B cell (primary cell): ENCODE data around the gene ATP8A2.

Source experiments
- CTCF ChIP-seq: fragments of 200-600 bp; IDR thresholded peaks from one replicate; pipeline ENCODE4 v1.8.0; 2022; ENCODE audit warnings: antibody characterized with exemption, mild to moderate bottlenecking
- EZH2 ChIP-seq: IDR thresholded peaks from 2 replicates; pipeline ENCODE4 v1.6.1; 2012; ENCODE audit warnings: borderline replicate concordance, low read depth, mild to moderate bottlenecking, moderate library complexity, low read length; ENCODE audit not compliant: insufficient read depth, poor library complexity, severe bottlenecking

GRCh38 chr13:26007261-26008125 is 635.7 kb downstream of the ATP8A2 start:
- TF ChIP-seq CTCF (no peak), EZH2 (no peak)
